ENCODE measurements around the gene NECAB2.

The NECAB2 gene

GRCh38 chr16:84038469-84038868, 70.4 kb downstream of the NECAB2 start:
- H3K36me3 ChIP-seq (ENCODE audit: control insufficient read depth, low read length): no peaks in the 10 kb centered on the region
- no peak for TF ChIP-seq CTCF (IDR thresholded peaks at IDR 0.05; ENCODE audit: low read depth, low read length, poor library complexity, severe bottlenecking)
- no peak for TF ChIP-seq EZH2phosphoT487 (IDR thresholded peaks at IDR 0.05; ENCODE audit: borderline replicate concordance, low read length)
- no peaks in the 10 kb centered on the region for H3K9me2 ChIP-seq (replicated peaks; ENCODE audit: control insufficient read depth, low read length)
- no peaks in the 10 kb centered on the region for H3K79me2 ChIP-seq (ENCODE audit: control insufficient read depth, low read length)
- no peak overlapping the region for H3K4me2 ChIP-seq (ENCODE audit: low read length)
- H3K4me1 ChIP-seq (ENCODE audit: control insufficient read depth, low read length): no peaks in the 10 kb centered on the region
- no peak overlapping the region for H3K27ac ChIP-seq (ENCODE audit: low read depth, low read length)
- H3K27me3 ChIP-seq (ENCODE audit: control insufficient read depth, low read length): no peaks in the 10 kb centered on the region
- H3K9me3 ChIP-seq (ENCODE audit: control insufficient read depth, insufficient read depth, low read length): no peaks in the 10 kb centered on the region
- no peaks in the 10 kb centered on the region; the same call in 1 of the 2 replicates for H4K20me1 ChIP-seq (ENCODE audit: control insufficient read depth, insufficient read depth, low read depth, low read length)
- H3F3A ChIP-seq (ENCODE audit: control insufficient read depth, insufficient read depth): no peaks in the 10 kb centered on the region
- no peak overlapping the region for H3K4me3 ChIP-seq (ENCODE audit: low read length)

GRCh38 chr16:84039696-84040095, 71.7 kb downstream of the NECAB2 start:
- TF ChIP-seq CTCF (IDR thresholded peaks at IDR 0.05; ENCODE audit: low read depth, low read length, poor library complexity, severe bottlenecking) (no peak), EZH2phosphoT487 (IDR thresholded peaks at IDR 0.05; ENCODE audit: borderline replicate concordance, low read length) (no peak)
- H4K20me1 ChIP-seq (ENCODE audit: control insufficient read depth, insufficient read depth, low read depth, low read length): no peaks in the 10 kb centered on the region; the same call in 1 of the 2 replicates
- no peak overlapping the region for H3K4me2 ChIP-seq (ENCODE audit: low read length)
- H3K9me3 ChIP-seq (ENCODE audit: control insufficient read depth, insufficient read depth, low read length): no peaks in the 10 kb centered on the region
- H3K4me3 ChIP-seq (ENCODE audit: low read length): no peak overlapping the region
- no peaks in the 10 kb centered on the region for H3K4me1 ChIP-seq (ENCODE audit: control insufficient read depth, low read length)
- H3K9me2 ChIP-seq (replicated peaks; ENCODE audit: control insufficient read depth, low read length): no peaks in the 10 kb centered on the region
- H3K27ac ChIP-seq (ENCODE audit: low read depth, low read length): no peak overlapping the region
- no peaks in the 10 kb centered on the region for H3K27me3 ChIP-seq (ENCODE audit: control insufficient read depth, low read length)
- no peaks in the 10 kb centered on the region for H3K79me2 ChIP-seq (ENCODE audit: control insufficient read depth, low read length)
- H3F3A ChIP-seq (ENCODE audit: control insufficient read depth, insufficient read depth): no peaks in the 10 kb centered on the region
- no peaks in the 10 kb centered on the region for H3K36me3 ChIP-seq (ENCODE audit: control insufficient read depth, low read length)

GRCh38 chr16:84040226-84040822, 72.3 kb downstream of the NECAB2 start:
- Histone ChIP-seq H3K27ac (ENCODE audit: low read depth, low read length) (no peak overlapping the region), H3K27me3 (ENCODE audit: control insufficient read depth, low read length) (no peaks in the 10 kb centered on the region), H3F3A (ENCODE audit: control insufficient read depth, insufficient read depth) (no peaks in the 10 kb centered on the region), H3K36me3 (ENCODE audit: control insufficient read depth, low read length) (no peaks in the 10 kb centered on the region), H3K9me3 (ENCODE audit: control insufficient read depth, insufficient read depth, low read length) (no peaks in the 10 kb centered on the region), H3K9me2 (replicated peaks; ENCODE audit: control insufficient read depth, low read length) (no peaks in the 10 kb centered on the region), H3K4me1 (ENCODE audit: control insufficient read depth, low read length) (no peaks in the 10 kb centered on the region), H3K79me2 (ENCODE audit: control insufficient read depth, low read length) (no peaks in the 10 kb centered on the region), H3K4me3 (ENCODE audit: low read length) (no peak overlapping the region), H4K20me1 (ENCODE audit: control insufficient read depth, insufficient read depth, low read depth, low read length) (no peaks in the 10 kb centered on the region; the same call in 1 of the 2 replicates), H3K4me2 (ENCODE audit: low read length) (no peak overlapping the region)
- TF ChIP-seq CTCF (IDR thresholded peaks at IDR 0.05; ENCODE audit: low read depth, low read length, poor library complexity, severe bottlenecking): no peak
- no peak for TF ChIP-seq EZH2phosphoT487 (IDR thresholded peaks at IDR 0.05; ENCODE audit: borderline replicate concordance, low read length)

Data from DOHH2 (cell line).